Measurements from ENCODE around the gene NTMT1.

NTMT1 gene

DNA sequence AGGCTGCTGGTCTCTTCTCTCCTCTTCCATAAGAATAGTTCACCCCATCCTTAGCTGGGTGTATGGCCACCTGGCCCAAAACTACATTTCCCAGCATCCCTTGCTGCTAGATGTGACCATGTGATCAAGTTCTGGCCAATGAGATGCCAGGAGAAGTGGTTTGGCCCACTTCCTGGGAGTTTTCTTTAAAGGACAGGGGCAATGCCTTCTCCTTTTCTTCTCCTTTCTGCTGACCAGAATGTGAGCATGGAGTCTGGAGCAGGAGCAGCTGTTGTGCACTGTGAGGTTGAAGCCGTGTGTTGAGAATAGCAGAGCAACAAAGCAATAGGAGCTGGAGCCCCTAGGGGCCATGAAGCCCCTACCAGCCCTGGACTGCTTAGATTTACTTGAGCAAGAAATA lies 41.8 kb upstream of the NTMT1 start:
- no peak for DNase-seq (ENCODE audit: low spot score)
- H3K36me3 ChIP-seq (replicated peaks in 1 of 2; ENCODE audit: control insufficient read depth in 2 of 2, insufficient read depth in 2 of 2, low read length in 2 of 2) = no peaks in the 10 kb centered on the region
- H3K4me1 ChIP-seq (ENCODE audit: control insufficient read depth in 2 of 2, insufficient read depth in 1 of 2, low read depth in 1 of 2, low read length in 2 of 2) = peaks cover 5 to 7% of the 10 kb centered on the region in 2 donors
- no CpG with 5 or more reads among the region's 1 CpG for WGBS, 2 donors (ENCODE audit: extremely low coverage in 2 of 2, insufficient read length in 2 of 2, insufficient replicate concordance in 1 of 2)
- no peaks in the 10 kb centered on the region for H3K79me1 ChIP-seq (ENCODE audit: low read depth, low read length)
- H3K27me3 ChIP-seq (ENCODE audit: control insufficient read depth in 3 of 3, insufficient read depth in 3 of 3, low read depth in 1 of 3, low read length in 3 of 3) = no peaks in the 10 kb centered on the region
- H3K4me2 ChIP-seq (ENCODE audit: insufficient read depth, low read length, poor library complexity, severe bottlenecking) = no peak overlapping the region
- H2AK5ac ChIP-seq (ENCODE audit: low read depth, low read length) = no peak overlapping the region
- H2AFZ ChIP-seq (ENCODE audit: low read length) = peak overlapping the region; percentile 70
- no peak overlapping the region for H3K9ac ChIP-seq (ENCODE audit: low read depth, low read length, poor library complexity)
- H3K14ac ChIP-seq (ENCODE audit: low read length) = no peak overlapping the region
- no peak overlapping the region for H3K27ac ChIP-seq (replicated peaks; ENCODE audit: low read length)
- no peak overlapping the region for H3K18ac ChIP-seq (ENCODE audit: low read length)
- H3K23ac ChIP-seq (ENCODE audit: low read depth, low read length, poor library complexity) = no peak overlapping the region
- H3K4ac ChIP-seq (ENCODE audit: low read length) = no peak overlapping the region
- no peak overlapping the region for H2BK15ac ChIP-seq (ENCODE audit: low read length)
- H2BK120ac ChIP-seq (ENCODE audit: low read depth, low read length) = no peak overlapping the region
- H3K4me3 ChIP-seq (ENCODE audit: low read length in 2 of 2) = no peak overlapping the region
- H4K91ac ChIP-seq (ENCODE audit: low read depth, low read length, poor library complexity) = no peak overlapping the region
- H2BK12ac ChIP-seq (ENCODE audit: low read length) = no peak overlapping the region
- H4K8ac ChIP-seq (ENCODE audit: low read depth, low read length) = no peak overlapping the region
- H3K9me3 ChIP-seq (replicated peaks in 1 of 2; ENCODE audit: control insufficient read depth in 2 of 2, insufficient read depth in 1 of 2, low read depth in 1 of 2, low read length in 2 of 2) = peaks cover 3 to 4% of the 10 kb centered on the region in 2 donors
- no peak overlapping the region for H2BK5ac ChIP-seq (ENCODE audit: low read length)

- Histone ChIP-seq H3K4me2 (ENCODE audit: insufficient read depth, low read length, poor library complexity, severe bottlenecking) (no peak overlapping the region), H4K91ac (ENCODE audit: low read depth, low read length, poor library complexity) (no peak overlapping the region), H3K4me1 (ENCODE audit: control insufficient read depth in 2 of 2, insufficient read depth in 1 of 2, low read depth in 1 of 2, low read length in 2 of 2) (peaks cover 3 to 6% of the 10 kb centered on the region in 2 donors), H3K18ac (ENCODE audit: low read length) (no peak overlapping the region), H3K4ac (ENCODE audit: low read length) (no peak overlapping the region), H3K14ac (ENCODE audit: low read length) (no peak overlapping the region), H4K8ac (ENCODE audit: low read depth, low read length) (no peak overlapping the region), H3K9ac (ENCODE audit: low read depth, low read length, poor library complexity) (no peak overlapping the region), H3K79me1 (ENCODE audit: low read depth, low read length) (no peaks in the 10 kb centered on the region), H3K27ac (replicated peaks; ENCODE audit: low read length) (no peak overlapping the region), H3K36me3 (replicated peaks in 1 of 2; ENCODE audit: control insufficient read depth in 2 of 2, insufficient read depth in 2 of 2, low read length in 2 of 2) (no peaks in the 10 kb centered on the region), H3K27me3 (ENCODE audit: control insufficient read depth in 3 of 3, insufficient read depth in 3 of 3, low read depth in 1 of 3, low read length in 3 of 3) (no peaks in the 10 kb centered on the region), H3K9me3 (replicated peaks in 1 of 2; ENCODE audit: control insufficient read depth in 2 of 2, insufficient read depth in 1 of 2, low read depth in 1 of 2, low read length in 2 of 2) (peaks cover 3% of the 10 kb centered on the region in 2 donors), H2BK5ac (ENCODE audit: low read length) (no peak overlapping the region), H2BK120ac (ENCODE audit: low read depth, low read length) (no peak overlapping the region), H2AFZ (ENCODE audit: low read length) (no peak overlapping the region), H2AK5ac (ENCODE audit: low read depth, low read length) (no peak overlapping the region), H2BK12ac (ENCODE audit: low read length) (no peak overlapping the region), H2BK15ac (ENCODE audit: low read length) (no peak overlapping the region), H3K23ac (ENCODE audit: low read depth, low read length, poor library complexity) (no peak overlapping the region), H3K4me3 (ENCODE audit: low read length in 2 of 2) (no peak overlapping the region)
- WGBS, 2 donors (ENCODE audit: extremely low coverage in 2 of 2, insufficient read length in 2 of 2, insufficient replicate concordance in 1 of 2) = no CpG with 5 or more reads among the region's 1 CpG
- DNase-seq (ENCODE audit: low spot score) = no peak
Measured at GRCh38 chr9:129585352-129585751, 40.6 kb upstream of the NTMT1 start.

DNA sequence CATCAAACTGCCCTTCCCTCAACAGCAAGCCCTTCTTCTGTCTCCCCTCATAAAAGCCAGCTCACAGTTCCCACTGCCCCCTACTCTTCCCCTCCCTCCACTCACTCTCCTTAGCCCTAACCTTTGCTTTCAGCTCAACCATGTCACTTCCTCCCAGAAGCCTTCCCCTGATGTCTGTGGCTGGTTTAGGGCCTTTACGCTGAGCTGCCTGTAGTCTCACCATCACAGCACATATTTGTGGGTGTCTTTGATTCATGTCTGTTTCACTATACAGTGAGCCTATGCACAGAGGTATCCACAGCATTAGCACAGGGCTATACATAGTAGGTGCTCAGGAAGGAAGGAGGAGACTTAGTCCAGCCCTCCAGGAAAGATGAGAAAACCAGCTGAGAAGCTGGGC lies 39.7 kb upstream of the NTMT1 start:
- Histone ChIP-seq H3K9ac (ENCODE audit: low read depth, low read length, poor library complexity) (no peak overlapping the region), H2AK5ac (ENCODE audit: low read depth, low read length) (peak overlapping the region; percentile 68), H4K8ac (ENCODE audit: low read depth, low read length) (no peak overlapping the region), H3K36me3 (replicated peaks in 1 of 2; ENCODE audit: control insufficient read depth in 2 of 2, insufficient read depth in 2 of 2, low read length in 2 of 2) (no peaks in the 10 kb centered on the region), H2BK15ac (ENCODE audit: low read length) (no peak overlapping the region), H2BK12ac (ENCODE audit: low read length) (no peak overlapping the region), H3K79me1 (ENCODE audit: low read depth, low read length) (no peaks in the 10 kb centered on the region), H2BK120ac (ENCODE audit: low read depth, low read length) (no peak overlapping the region), H4K91ac (ENCODE audit: low read depth, low read length, poor library complexity) (no peak overlapping the region), H2BK5ac (ENCODE audit: low read length) (no peak overlapping the region), H3K23ac (ENCODE audit: low read depth, low read length, poor library complexity) (no peak overlapping the region), H3K27me3 (ENCODE audit: control insufficient read depth in 3 of 3, insufficient read depth in 3 of 3, low read depth in 1 of 3, low read length in 3 of 3) (no peaks in the 10 kb centered on the region), H3K9me3 (replicated peaks in 1 of 2; ENCODE audit: control insufficient read depth in 2 of 2, insufficient read depth in 1 of 2, low read depth in 1 of 2, low read length in 2 of 2) (no peaks in the 10 kb centered on the region), H3K27ac (replicated peaks; ENCODE audit: low read length) (no peak overlapping the region), H2AFZ (ENCODE audit: low read length) (peak overlapping the region; percentile 52), H3K18ac (ENCODE audit: low read length) (no peak overlapping the region), H3K4me1 (ENCODE audit: control insufficient read depth in 2 of 2, insufficient read depth in 1 of 2, low read depth in 1 of 2, low read length in 2 of 2) (peaks cover 3 to 6% of the 10 kb centered on the region in 2 donors), H3K4me2 (ENCODE audit: insufficient read depth, low read length, poor library complexity, severe bottlenecking) (no peak overlapping the region), H3K4me3 (ENCODE audit: low read length in 2 of 2) (no peak overlapping the region), H3K14ac (ENCODE audit: low read length) (no peak overlapping the region), H3K4ac (ENCODE audit: low read length) (no peak overlapping the region)
- DNase-seq (ENCODE audit: low spot score) = no peak
- no CpG with 5 or more reads among the region's 1 CpG for WGBS, 2 donors (ENCODE audit: extremely low coverage in 2 of 2, insufficient read length in 2 of 2, insufficient replicate concordance in 1 of 2)

GRCh38 chr9:129586685-129587084 lies 39.3 kb upstream of the NTMT1 start:
- no peak overlapping the region for H3K4ac ChIP-seq (ENCODE audit: low read length)
- no peak for DNase-seq (ENCODE audit: low spot score)
- no peak overlapping the region for H2BK120ac ChIP-seq (ENCODE audit: low read depth, low read length)
- no peak overlapping the region for H3K18ac ChIP-seq (ENCODE audit: low read length)
- H3K4me3 ChIP-seq (ENCODE audit: low read length in 2 of 2) = no peak overlapping the region
- H2AFZ ChIP-seq (ENCODE audit: low read length) = peak overlapping the region; percentile 52
- H2AK5ac ChIP-seq (ENCODE audit: low read depth, low read length) = peak overlapping the region; percentile 63
- no peak overlapping the region for H3K23ac ChIP-seq (ENCODE audit: low read depth, low read length, poor library complexity)
- WGBS, 2 donors (ENCODE audit: extremely low coverage in 2 of 2, insufficient read length in 2 of 2, insufficient replicate concordance in 1 of 2) = no CpG with 5 or more reads among the region's 8 CpGs
- H4K91ac ChIP-seq (ENCODE audit: low read depth, low read length, poor library complexity) = no peak overlapping the region
- no peak overlapping the region for H3K9ac ChIP-seq (ENCODE audit: low read depth, low read length, poor library complexity)
- no peaks in the 10 kb centered on the region for H3K27me3 ChIP-seq (ENCODE audit: control insufficient read depth in 3 of 3, insufficient read depth in 3 of 3, low read depth in 1 of 3, low read length in 3 of 3)
- no peak overlapping the region for H2BK15ac ChIP-seq (ENCODE audit: low read length)
- H3K4me1 ChIP-seq (ENCODE audit: control insufficient read depth in 2 of 2, insufficient read depth in 1 of 2, low read depth in 1 of 2, low read length in 2 of 2) = peaks cover 3 to 6% of the 10 kb centered on the region in 2 donors
- H3K27ac ChIP-seq (replicated peaks; ENCODE audit: low read length) = no peak overlapping the region
- H2BK5ac ChIP-seq (ENCODE audit: low read length) = no peak overlapping the region
- H3K14ac ChIP-seq (ENCODE audit: low read length) = no peak overlapping the region
- no peaks in the 10 kb centered on the region for H3K79me1 ChIP-seq (ENCODE audit: low read depth, low read length)
- H3K36me3 ChIP-seq (replicated peaks in 1 of 2; ENCODE audit: control insufficient read depth in 2 of 2, insufficient read depth in 2 of 2, low read length in 2 of 2) = no peaks in the 10 kb centered on the region
- no peak overlapping the region for H2BK12ac ChIP-seq (ENCODE audit: low read length)
- H3K9me3 ChIP-seq (replicated peaks in 1 of 2; ENCODE audit: control insufficient read depth in 2 of 2, insufficient read depth in 1 of 2, low read depth in 1 of 2, low read length in 2 of 2) = no peaks in the 10 kb centered on the region
- H3K4me2 ChIP-seq (ENCODE audit: insufficient read depth, low read length, poor library complexity, severe bottlenecking) = no peak overlapping the region
- H4K8ac ChIP-seq (ENCODE audit: low read depth, low read length) = no peak overlapping the region

All from neuronal stem cell (in vitro differentiated cells).